Prostate gland (tissue), 2 donors: Measurements from ENCODE around the gene CAPN5. TPM values are rescaled to one million over a fixed set of nuclear protein-coding genes. Genes with fewer than 3 reads are reported as not detected.

ENCODE experiments used
- DNase-seq: peaks from one replicate; pipeline ENCODE4 v3.0.0-alpha.2; 2019; ENCODE audit warnings: low spot score
- H3K27ac ChIP-seq, 2 donors: fragments of 200-600 bp; sonication (generic); 2 replicates each; pipeline ENCODE4 v1.5.1; 2017 to 2019
- H3K27me3 ChIP-seq: fragments of 200-600 bp; sonication (generic); replicated peaks from 2 replicates; pipeline ENCODE4 v1.5.1; 2019; ENCODE audit not compliant: insufficient read depth
- H3K36me3 ChIP-seq, 2 donors: fragments of 200-600 bp; sonication (generic); 1 replicate in 1 of 2; 2 replicates in 1 of 2; pipeline versions ENCODE4 v1.5.1 to v1.8.1; 2017 to 2019
- H3K4me1 ChIP-seq: fragments of 200-600 bp; sonication (generic); replicated peaks from 2 replicates; pipeline ENCODE4 v1.5.1; 2019
- H3K4me3 ChIP-seq, 2 donors: fragments of 200-600 bp; sonication (generic); 2 replicates each; pipeline ENCODE4 v1.5.1; 2017 to 2019
- H3K9me3 ChIP-seq: fragments of 200-600 bp; sonication (generic); 2 replicates; pipeline ENCODE4 v1.5.1; 2017
- POLR2A ChIP-seq: fragments of 450-650 bp; IDR thresholded peaks from one replicate; pipeline ENCODE4 v1.6.1; 2016; ENCODE audit warnings: antibody characterized with exemption, mild to moderate bottlenecking
- POLR2AphosphoS5 ChIP-seq: sonication (generic); formaldehyde crosslinking; IDR thresholded peaks from one replicate; pipeline ENCODE4 v1.6.1; 2017; ENCODE audit warnings: antibody characterized with exemption
- WGBS: methylation state at CpG from one replicate; pipeline ENCODE4 v1.1.5; 2018; 5-methylcytosine and 5-hydroxymethylcytosine counted together
- intact Hi-C: fragments of 100-400 bp; cut with DNase I; formaldehyde crosslinking; loops from one replicate; pipeline ENCODE4 v1.14.2; 2022
- total RNA-seq, 2 donors: library from RNA; depleted of rRNA; stranded (reverse); fragments of >200 nt; gene quantifications; one replicate each; pipeline ENCODE4 v1.1.0, GENCODE V29; 2016
- TF ChIP-seq, protein P1 (sequence below), 4 experiments: fragments of 200-600 bp in 2 of 4; fragments of 450-650 bp in 2 of 4; sonication (generic) in 2 of 4; IDR thresholded peaks; 1 replicate in 3 of 4; 2 replicates in 1 of 4; pipeline ENCODE4 v1.5.1; 2016 to 2019; ENCODE audit warnings: antibody characterized with exemption in 4 of 4, mild to moderate bottlenecking in 2 of 4, moderate library complexity in 2 of 4

Gene CAPN5
- total RNA-seq, 2 donors from 2014 or later: 28.6 to 83.5 TPM

DNA sequence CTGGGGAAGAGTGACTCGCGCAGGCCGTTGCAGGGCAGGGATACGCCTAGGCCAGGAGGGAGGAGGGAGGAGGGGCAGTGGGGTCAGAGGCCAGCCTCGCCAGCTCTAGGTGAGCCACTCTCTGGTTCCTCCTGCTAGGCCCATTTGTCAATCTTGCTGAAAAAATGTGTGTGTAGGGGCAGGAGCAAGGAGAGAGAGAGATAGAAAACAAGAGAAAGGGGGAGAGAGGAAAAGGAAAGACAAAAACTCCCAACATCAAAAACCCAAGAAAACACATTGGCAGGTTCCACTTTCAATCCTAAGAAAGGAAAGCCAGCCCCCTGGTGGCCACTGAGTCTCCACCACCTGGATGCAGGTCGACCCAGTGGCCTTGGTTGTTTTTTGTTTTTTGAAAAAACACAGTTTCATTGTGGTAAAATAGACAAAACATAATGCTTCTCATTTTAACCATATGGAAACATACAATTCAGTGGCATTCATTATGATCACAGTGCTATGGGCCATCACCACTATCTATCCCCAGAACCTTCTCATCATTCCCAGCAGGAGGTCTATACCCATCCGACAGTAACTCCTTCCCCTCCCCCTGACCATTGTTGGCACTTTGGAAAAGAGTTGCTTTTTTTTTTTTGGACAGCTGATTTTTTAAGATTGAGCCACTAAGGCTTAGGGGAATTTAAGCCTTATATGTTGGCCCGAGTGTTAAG lies 46.8 kb downstream of the CAPN5 start:
- no peak overlapping the region for H3K4me3 ChIP-seq
- 68% methylated on average over 8 of the region's 8 CpGs for WGBS
- no peaks in the 10 kb centered on the region for H3K4me1 ChIP-seq
- intact Hi-C loops: no loop called here
- H3K27ac ChIP-seq: no peak overlapping the region
- H3K27me3 ChIP-seq: no peaks in the 10 kb centered on the region
- no peak for DNase-seq
- no peaks in the 10 kb centered on the region for H3K36me3 ChIP-seq
- TF ChIP-seq, protein P1, sequence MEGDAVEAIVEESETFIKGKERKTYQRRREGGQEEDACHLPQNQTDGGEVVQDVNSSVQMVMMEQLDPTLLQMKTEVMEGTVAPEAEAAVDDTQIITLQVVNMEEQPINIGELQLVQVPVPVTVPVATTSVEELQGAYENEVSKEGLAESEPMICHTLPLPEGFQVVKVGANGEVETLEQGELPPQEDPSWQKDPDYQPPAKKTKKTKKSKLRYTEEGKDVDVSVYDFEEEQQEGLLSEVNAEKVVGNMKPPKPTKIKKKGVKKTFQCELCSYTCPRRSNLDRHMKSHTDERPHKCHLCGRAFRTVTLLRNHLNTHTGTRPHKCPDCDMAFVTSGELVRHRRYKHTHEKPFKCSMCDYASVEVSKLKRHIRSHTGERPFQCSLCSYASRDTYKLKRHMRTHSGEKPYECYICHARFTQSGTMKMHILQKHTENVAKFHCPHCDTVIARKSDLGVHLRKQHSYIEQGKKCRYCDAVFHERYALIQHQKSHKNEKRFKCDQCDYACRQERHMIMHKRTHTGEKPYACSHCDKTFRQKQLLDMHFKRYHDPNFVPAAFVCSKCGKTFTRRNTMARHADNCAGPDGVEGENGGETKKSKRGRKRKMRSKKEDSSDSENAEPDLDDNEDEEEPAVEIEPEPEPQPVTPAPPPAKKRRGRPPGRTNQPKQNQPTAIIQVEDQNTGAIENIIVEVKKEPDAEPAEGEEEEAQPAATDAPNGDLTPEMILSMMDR (IDR thresholded peaks at IDR 0.05): peak in 3 of 4 experiments; percentile 21 to 36 (median 35)
- TF ChIP-seq POLR2AphosphoS5: no peak
- H3K9me3 ChIP-seq: no peaks in the 10 kb centered on the region

DNA sequence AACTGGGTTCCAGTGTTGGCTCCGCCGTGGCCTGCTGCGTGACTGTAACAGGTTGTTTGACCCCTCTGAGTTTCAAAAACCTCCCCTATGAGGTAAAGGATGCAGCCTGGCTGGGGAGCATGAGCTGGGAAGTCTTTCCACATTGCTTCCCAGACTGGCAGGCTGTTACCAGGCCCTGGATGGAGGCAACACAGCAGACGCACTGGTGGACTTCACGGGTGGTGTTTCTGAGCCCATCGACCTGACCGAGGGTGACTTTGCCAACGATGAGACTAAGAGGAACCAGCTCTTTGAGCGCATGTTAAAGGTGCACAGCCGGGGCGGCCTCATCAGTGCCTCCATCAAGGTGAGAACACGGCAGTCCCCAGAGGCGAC lies 47.3 kb downstream of the CAPN5 start:
- no peaks in the 10 kb centered on the region for H3K9me3 ChIP-seq
- no peak for DNase-seq
- no peak for TF ChIP-seq POLR2AphosphoS5
- TF ChIP-seq POLR2A: no peak
- TF ChIP-seq, protein P1 (IDR thresholded peaks at IDR 0.05): no peak
- no peak overlapping the region for H3K27ac ChIP-seq
- no peaks in the 10 kb centered on the region for H3K36me3 ChIP-seq
- WGBS: 96% methylated on average over 13 of the region's 13 CpGs
- intact Hi-C loops: no loop called here
- no peaks in the 10 kb centered on the region for H3K4me1 ChIP-seq
- H3K4me3 ChIP-seq: no peak overlapping the region
- H3K27me3 ChIP-seq: no peaks in the 10 kb centered on the region

DNA sequence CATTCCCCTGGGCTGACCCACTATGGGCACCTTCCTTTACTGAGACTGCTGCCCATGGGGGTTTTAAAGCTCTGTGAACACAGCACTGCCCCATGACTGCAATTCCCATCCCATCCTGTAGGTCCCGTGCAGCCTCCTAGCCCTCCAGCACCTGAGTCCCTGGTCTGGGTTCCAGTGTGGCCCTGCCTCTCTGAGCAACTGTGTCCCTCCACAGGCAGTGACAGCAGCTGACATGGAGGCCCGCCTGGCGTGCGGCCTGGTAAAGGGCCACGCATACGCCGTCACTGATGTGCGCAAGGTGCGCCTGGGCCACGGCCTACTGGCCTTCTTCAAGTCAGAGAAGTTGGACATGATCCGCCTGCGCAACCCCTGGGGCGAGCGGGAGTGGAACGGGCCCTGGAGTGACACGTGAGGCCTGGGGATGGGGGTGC lies 48.4 kb downstream of the CAPN5 start:
- no peak for DNase-seq
- intact Hi-C loops: no loop called here
- H3K9me3 ChIP-seq: no peaks in the 10 kb centered on the region
- no peak overlapping the region for H3K4me3 ChIP-seq
- no peak for TF ChIP-seq POLR2AphosphoS5
- TF ChIP-seq POLR2A: no peak
- H3K27ac ChIP-seq: no peak overlapping the region
- peaks cover 0 to 3% of the 10 kb centered on the region in 2 donors for H3K36me3 ChIP-seq
- WGBS: 95% methylated on average over 16 of the region's 16 CpGs
- H3K27me3 ChIP-seq: no peaks in the 10 kb centered on the region
- H3K4me1 ChIP-seq: no peaks in the 10 kb centered on the region

DNA sequence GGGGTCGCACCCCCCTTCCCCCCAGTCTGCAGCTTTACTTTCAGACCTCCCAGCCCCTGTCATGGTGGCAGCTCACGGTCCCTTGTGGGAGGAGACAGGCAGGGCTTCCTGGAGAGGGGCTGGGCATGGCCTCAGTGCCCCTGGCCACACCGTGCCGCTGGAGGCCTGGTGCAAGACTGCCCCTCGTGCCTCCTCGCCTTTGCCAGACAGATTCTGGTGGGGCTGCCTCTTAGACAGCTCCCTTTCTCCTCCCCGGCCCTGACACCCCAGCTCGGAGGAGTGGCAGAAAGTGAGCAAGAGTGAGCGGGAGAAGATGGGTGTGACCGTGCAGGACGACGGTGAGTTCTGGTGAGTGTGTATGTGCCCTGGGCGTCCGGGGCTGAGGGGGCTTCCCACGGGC lies 49.2 kb downstream of the CAPN5 start:
- 91% methylated on average over 15 of the region's 15 CpGs for WGBS
- Histone ChIP-seq H3K9me3 (no peaks in the 10 kb centered on the region), H3K36me3 (peaks cover 0 to 3% of the 10 kb centered on the region in 2 donors), H3K27me3 (no peaks in the 10 kb centered on the region), H3K27ac (no peak overlapping the region), H3K4me3 (no peak overlapping the region), H3K4me1 (no peaks in the 10 kb centered on the region)
- DNase-seq: no peak
- TF ChIP-seq POLR2A (no peak), POLR2AphosphoS5 (no peak)
- TF ChIP-seq, protein P1 (IDR thresholded peaks at IDR 0.05): no peak
- intact Hi-C loops: no loop called here

DNA sequence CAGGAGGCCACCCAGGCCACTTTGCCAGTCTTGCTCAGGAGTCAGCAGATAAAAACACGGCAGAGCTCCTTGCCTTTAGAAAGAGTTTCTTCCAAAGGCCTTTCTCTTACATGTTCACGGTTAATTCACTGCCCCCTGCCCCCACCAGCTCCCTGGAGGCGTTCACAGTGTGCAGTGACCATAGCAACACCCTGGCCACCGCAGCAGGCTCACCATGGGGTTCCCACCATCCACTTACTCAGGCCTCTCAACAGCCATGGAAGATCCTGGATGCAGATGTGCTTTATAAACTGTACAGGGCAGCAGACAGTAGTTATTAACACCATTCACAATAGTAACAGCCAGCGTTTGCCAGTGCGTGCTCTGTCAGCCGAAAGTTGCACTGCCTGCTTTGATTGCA lies 50.7 kb downstream of the CAPN5 start:
- WGBS: 66% methylated on average over 7 of the region's 7 CpGs
- H3K9me3 ChIP-seq: no peaks in the 10 kb centered on the region
- H3K27me3 ChIP-seq: no peaks in the 10 kb centered on the region
- H3K36me3 ChIP-seq: peaks cover 0 to 3% of the 10 kb centered on the region in 2 donors
- H3K27ac ChIP-seq: no peak overlapping the region
- DNase-seq: no peak
- intact Hi-C loops: no loop called here
- no peak for TF ChIP-seq POLR2AphosphoS5
- TF ChIP-seq POLR2A: no peak
- TF ChIP-seq, protein P1 (IDR thresholded peaks at IDR 0.05): no peak
- no peaks in the 10 kb centered on the region for H3K4me1 ChIP-seq
- no peak overlapping the region for H3K4me3 ChIP-seq
